Peyer's patch (tissue), 4 donors: ENCODE measurements around the gene SLC6A11.

ENCODE experiments used
- CTCF ChIP-seq, 6 experiments: fragments of 450-650 bp in 4 of 6; fragments of 200-600 bp in 2 of 6; sonication (generic) in 1 of 6; IDR thresholded peaks; one replicate each; pipeline ENCODE4 v1.5.1; 2017 to 2019; ENCODE audit warnings: antibody characterized with exemption in 6 of 6, mild to moderate bottlenecking in 3 of 6, moderate library complexity in 1 of 6
- POLR2A ChIP-seq, 2 donors: fragments of 450-650 bp; IDR thresholded peaks; one replicate each; pipeline ENCODE4 v1.5.1; 2017; ENCODE audit warnings: antibody characterized with exemption in 2 of 2, mild to moderate bottlenecking in 2 of 2, moderate library complexity in 2 of 2

- no peak for TF ChIP-seq CTCF (IDR thresholded peaks at IDR 0.05)
- TF ChIP-seq POLR2A (IDR thresholded peaks at IDR 0.05) = no peak
Measured at GRCh38 chr3:10890665-10891064, 74.6 kb downstream of the SLC6A11 start.
